ENCODE measurements around the gene KRT77.
"Not testable (repeated sequence)": the region's sequence is repeated elsewhere in the genome, so short reads cannot be mapped to it uniquely, and the experiment has no call there.

Gene KRT77

DNA sequence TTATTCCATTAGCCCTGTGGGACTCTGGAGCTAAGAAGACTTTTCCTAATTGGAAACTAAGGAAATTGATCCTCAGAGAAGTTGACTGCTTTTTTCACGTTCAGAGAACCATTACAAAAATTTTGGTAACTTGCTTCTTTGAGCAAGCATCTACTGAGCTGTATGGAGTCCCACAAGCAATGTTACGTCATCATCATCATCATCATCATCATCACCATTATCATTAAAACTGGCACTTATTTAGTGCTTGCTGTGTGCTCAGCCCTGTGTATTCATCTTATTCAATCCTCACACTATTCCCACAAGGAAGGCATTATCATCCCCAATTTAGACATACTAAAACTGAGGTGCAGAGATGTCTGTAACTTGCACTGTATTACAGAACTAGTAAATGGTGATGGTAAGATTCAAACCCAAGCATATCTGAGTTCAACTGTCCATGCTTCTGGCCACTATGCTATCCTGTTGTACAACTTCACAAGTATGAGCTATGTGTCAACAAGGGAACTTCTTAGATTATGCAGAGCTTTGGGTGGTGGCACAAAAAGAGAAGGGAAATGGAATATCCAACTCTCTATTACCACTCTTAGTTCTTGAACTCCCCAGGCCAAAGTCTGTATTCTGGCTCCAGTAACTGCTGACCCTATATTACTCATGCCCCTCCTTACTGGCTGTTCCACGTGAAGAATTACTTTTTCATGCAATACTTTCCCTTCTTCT is 29.5 kb downstream of the KRT77 start:
- DNase-seq: no peak

- DNase-seq: no peak
These were observed 30.1 kb downstream of the KRT77 start for GRCh38 chr12:52673217-52673616.

- no peak for DNase-seq
These were observed 30.9 kb downstream of the KRT77 start for GRCh38 chr12:52672321-52672933.

GRCh38 chr12:52670961-52671360 is 32.4 kb downstream of the KRT77 start:
- no peak for DNase-seq

DNA sequence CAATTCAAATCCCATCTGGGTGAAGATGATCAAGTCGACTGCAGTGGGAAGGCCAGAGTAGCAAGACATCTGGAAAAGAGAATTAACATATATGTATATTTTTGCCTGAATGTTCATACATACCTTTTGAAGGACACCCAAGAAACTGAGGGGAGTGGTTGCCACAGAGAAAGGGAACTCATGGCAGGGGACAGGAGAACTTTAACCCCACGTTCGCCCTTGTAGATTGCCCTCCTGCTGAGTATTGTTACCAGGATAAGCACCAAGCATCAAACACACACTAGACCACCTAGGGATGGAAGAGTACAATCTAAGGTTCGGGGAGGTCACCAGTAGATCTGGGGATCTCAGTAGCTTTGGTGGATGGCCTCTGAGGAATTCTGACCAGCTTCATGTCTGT is 32.8 kb downstream of the KRT77 start:
- DNase-seq: no peak

- not testable (repeated sequence) for DNase-seq
These were observed 33.4 kb downstream of the KRT77 start for GRCh38 chr12:52669941-52670340.

DNA sequence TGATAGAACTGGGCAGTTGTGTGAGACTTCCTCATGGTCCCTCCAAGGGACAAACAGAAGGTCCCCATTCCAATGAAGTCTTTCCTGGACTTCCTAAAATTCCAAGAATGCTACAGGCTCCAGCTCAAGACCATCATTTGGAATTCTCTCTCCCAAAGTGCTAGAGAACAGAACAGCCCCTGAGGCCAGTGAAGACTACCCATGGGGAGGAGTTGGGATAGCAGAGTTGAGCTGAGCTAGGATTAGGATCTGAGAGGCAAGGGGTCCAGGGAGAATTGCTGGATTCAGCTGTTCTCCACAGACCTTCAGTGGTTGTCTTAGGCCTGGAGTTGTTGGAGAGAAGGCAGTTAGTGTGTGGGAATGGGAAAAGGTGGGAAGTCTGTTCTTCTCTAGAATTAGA is 33.9 kb downstream of the KRT77 start:
- DNase-seq: no peak

DNA sequence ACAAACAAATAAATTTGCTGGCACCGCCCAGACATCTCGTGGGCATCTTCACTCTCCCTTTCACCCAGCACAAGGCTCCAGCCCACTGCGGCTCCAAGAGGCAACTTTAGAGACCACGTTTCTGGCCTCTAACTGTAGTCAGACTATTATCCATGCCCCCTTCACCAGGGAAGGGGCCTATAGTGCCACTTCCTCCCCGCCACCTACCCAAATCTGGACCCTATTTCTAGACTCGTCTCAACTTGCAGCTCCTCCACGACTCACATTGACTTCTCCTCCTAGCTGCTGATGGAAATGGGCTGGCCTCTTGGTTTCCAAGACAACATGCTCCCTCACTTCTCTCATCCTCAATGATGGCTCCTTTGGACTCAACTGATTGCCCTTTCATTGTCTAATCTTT is 35.4 kb downstream of the KRT77 start:
- no peak for DNase-seq

- no peak for DNase-seq
These were observed 35.8 kb downstream of the KRT77 start for GRCh38 chr12:52667509-52667908.

DNA sequence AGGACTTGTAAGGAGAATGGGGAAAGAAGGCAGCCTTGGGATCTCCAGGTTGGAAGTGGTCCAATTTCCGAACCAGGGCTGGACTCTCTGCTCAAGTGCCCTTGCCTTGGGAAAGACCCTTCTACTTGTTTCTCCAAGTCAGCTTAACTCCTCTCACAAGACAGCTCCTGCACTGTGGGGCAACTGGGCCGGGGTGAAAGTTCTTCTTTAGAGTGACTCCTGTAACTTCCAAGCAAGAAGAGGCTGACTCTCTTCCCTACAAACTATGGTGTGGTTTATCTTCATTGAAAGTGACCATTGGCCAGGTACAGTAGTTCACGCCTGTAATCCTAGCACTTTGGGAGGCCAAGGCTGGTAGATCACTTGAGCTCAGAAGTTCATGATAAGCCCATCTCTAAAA is 36.9 kb downstream of the KRT77 start:
- DNase-seq: no peak

DNA sequence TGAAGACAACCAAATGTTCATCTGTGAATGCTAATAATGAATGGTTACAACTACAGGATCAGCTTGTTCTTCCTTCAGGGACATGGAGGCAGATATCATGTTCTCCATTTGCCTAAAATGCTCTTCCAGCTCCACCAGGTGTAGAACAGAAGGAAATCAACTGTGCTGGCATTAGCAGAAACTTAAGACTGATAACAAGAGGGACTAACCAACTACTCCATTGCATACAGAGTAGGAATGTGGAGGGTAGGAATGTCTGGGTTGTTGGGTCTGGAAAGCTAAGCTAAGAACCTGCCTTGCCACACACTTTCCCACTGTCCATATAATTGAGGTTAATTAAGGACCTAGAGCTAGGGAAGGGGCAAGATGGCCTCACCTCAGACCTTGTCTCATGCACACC is 39.9 kb downstream of the KRT77 start:
- no peak for DNase-seq

GRCh38 chr12:52662918-52663229 is 40.5 kb downstream of the KRT77 start:
- no peak for DNase-seq

- no peak for DNase-seq
These were observed 41.0 kb downstream of the KRT77 start for GRCh38 chr12:52662093-52662917.

DNA sequence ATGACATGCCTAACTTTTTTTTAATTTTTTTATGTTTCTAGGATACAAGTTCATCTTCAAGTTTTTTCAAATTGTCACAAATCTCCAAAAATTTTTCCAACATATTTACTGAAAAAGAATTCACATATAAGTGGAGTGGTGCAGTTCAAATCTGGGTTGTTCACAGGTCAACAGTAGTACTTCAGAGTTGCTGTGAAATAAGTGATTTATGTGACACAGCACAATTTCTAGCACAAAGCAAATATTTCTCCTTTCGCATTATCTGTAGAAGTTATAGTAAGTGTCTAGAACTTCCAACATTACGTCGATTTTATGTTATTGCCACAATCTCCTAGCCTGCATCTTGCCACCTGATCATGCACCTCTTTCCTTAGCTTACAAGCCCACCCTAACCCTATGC is 41.7 kb downstream of the KRT77 start:
- DNase-seq: no peak

GRCh38 chr12:52660934-52661499 is 42.3 kb downstream of the KRT77 start:
- no peak for DNase-seq

GRCh38 chr12:52659951-52660350 is 43.4 kb downstream of the KRT77 start:
- DNase-seq: no peak

- no peak for DNase-seq
These were observed 43.9 kb downstream of the KRT77 start for GRCh38 chr12:52659395-52659794.

- no peak for DNase-seq
These were observed 45.1 kb downstream of the KRT77 start for GRCh38 chr12:52658196-52658595.

DNA sequence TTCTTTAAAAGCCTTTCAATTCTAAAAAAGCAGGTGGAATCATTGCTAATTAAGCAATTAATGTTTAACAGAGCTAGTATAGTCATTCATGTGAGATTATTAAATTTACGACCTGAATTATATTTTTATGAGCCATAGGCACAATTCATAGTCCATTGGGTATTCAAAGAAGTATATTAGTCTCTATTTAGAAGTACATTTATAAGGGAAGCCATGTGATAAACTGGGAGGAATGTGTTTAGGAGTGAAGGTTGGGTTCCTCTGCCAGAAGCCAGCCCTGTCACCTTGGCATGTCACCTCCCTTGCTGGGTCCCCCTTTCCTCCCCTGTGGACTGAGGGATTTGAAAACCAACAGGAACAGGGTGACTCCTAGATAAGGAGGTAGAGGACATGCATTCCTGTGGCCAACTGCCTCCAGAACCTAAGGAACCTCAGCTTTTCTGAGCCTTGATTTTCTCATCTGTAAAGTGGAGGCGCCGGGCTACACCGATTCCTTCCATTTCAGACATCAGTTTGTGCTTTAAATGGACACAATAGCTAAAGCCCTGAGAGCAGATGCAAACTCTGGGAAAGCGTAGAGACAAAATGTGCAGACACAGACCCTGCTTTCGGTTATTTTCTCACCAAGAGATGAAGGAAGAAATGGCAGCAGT is 45.9 kb downstream of the KRT77 start:
- no peak for DNase-seq

GRCh38 chr12:52656616-52657015 is 46.7 kb downstream of the KRT77 start:
- DNase-seq: no peak

DNA sequence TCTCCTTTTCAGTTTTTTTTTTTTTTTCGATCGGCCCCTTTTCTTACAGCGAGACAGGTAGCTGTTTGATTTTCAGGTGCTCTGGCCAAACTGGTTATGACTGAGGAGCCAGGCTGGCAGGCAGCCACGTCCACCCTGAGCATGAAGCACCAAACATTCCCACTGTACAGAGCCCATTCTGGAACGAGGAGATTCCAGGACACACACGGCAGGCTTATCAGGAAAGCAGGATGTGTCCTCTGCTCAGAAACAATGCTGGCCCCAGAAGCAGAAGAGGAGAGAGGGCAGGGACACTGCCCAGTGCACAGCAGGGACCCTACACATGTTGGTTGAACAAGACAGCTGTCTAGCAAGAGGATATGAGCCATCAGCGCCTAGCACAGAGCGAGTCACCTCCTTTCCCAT is 47.6 kb downstream of the KRT77 start:
- no peak for DNase-seq

DNA sequence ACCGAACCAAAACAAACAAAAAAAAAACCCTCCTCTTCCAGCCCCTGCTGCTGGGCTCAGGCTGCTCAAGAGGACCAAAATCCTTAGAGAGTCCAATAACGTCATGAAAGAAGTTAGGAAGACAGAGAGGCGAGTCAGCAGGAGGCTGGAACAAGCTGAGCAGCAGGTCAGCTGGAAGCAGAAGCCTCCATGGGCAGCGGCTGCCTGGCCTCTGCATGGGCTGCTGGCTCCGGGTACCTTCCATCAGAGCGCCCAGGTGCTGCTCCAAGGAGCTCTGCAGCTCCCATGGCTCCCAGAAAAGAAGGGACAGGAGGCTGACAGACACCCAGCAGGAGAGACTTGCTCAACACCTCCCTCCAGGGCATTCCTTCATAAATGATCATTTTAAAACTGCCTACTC is 48.1 kb downstream of the KRT77 start:
- no peak for DNase-seq

GRCh38 chr12:52651726-52652261 is 51.5 kb downstream of the KRT77 start, which contains the start of gene KRT2:
Gene KRT2, minus strand, starts transcription at chr12:52652211. Its CDS starts 69 bp downstream, at chr12:52652142.
- no peak for DNase-seq

Data from stimulated activated CD4-positive, alpha-beta T cell treated with anti-CD3 and anti-CD28 coated beads, Interleukin-15, amount 100 ng/mL, for 24 hours (primary cell).